GM12878 (cell line): Measurements from ENCODE around the gene LDLRAD4. TPM values are rescaled to one million over a fixed set of nuclear protein-coding genes. Genes with fewer than 3 reads are reported as not detected.

Experiments used
- ATAC-seq: fragments of 200-7000 bp; cut with Tn5 transposase; 3 replicates; pipeline ENCODE4 v1.9.1; 2020; ENCODE audit warnings: mild to moderate bottlenecking, moderate library complexity
- BruUV-seq: library from RNA; stranded (reverse); fragments of 400-500 nt; replicated peaks from 2 replicates; lab custom pipeline; 2021; lab: Mats Ljungman, UMichigan
- CTCF ChIA-PET: fragments of 300-600 bp; sonication (Branson Sonifier 250); formaldehyde crosslinking; extraction: SDS; loops from one replicate; lab custom pipeline; 2021; ENCODE audit warnings: inconsistent platforms; lab: Yijun Ruan, JAX
- POLR2A ChIA-PET: fragments of 350-600 bp; formaldehyde crosslinking; extraction: SDS; loops from one replicate; lab custom pipeline; 2021; ENCODE audit warnings: inconsistent platforms; lab: Charles Lee
- RAD21 ChIA-PET: fragments of 300-600 bp; sonication (Branson Sonifier 250); formaldehyde crosslinking; loops from one replicate; lab custom pipeline; 2023; ENCODE audit warnings: antibody characterized with exemption; ENCODE audit not compliant: unreplicated experiment; lab: Charles Lee
- SMC1A ChIA-PET: fragments of 300-600 bp; sonication (Branson Sonifier 250); formaldehyde crosslinking; loops from one replicate; lab custom pipeline; 2023; ENCODE audit not compliant: unreplicated experiment, uncharacterized antibody; lab: Charles Lee
- DNase-seq: peaks from one replicate; pipeline ENCODE4 v3.0.0-alpha.2; 2011; ENCODE audit warnings: low read depth, low spot score
- FAIRE-seq: peaks from 3 replicates; lab custom pipeline; 2011; peaks lifted over from hg19 to GRCh38; lab: Jason Lieb, UNC
- H2AFZ ChIP-seq: 2 replicates; pipeline ENCODE4 v1.6.0; 2011; ENCODE audit warnings: low read depth, low read length, control low read depth; ENCODE audit not compliant: control insufficient read depth
- H3K27ac ChIP-seq: 2 replicates; pipeline ENCODE4 v1.5.1; 2011; ENCODE audit warnings: control low read depth; ENCODE audit not compliant: control insufficient read depth, insufficient read depth
- H3K27me3 ChIP-seq, 2 experiments: replicated peaks in 1 of 2; 2 replicates each; pipeline versions ENCODE4 v1.6.0 to v1.6.1; 2011; ENCODE audit warnings: low read length in 1 of 2; ENCODE audit not compliant: control insufficient read depth in 2 of 2, insufficient read depth in 2 of 2
- H3K36me3 ChIP-seq, 2 experiments: 2 replicates each; pipeline ENCODE4 v1.5.1; 2011; ENCODE audit warnings: low read length in 1 of 2; ENCODE audit not compliant: control insufficient read depth in 2 of 2, insufficient read depth in 2 of 2
- H3K4me1 ChIP-seq: 2 replicates; pipeline ENCODE4 v1.6.1; 2011; ENCODE audit warnings: mild to moderate bottlenecking, low read length, moderate library complexity, mixed read lengths; ENCODE audit not compliant: control insufficient read depth, insufficient read depth
- H3K4me2 ChIP-seq: 2 replicates; pipeline ENCODE4 v1.6.0; 2011; ENCODE audit warnings: control low read depth; ENCODE audit not compliant: control insufficient read depth, insufficient read depth
- H3K4me3 ChIP-seq: fragments of 200-600 bp; sonication (generic); 2 replicates; pipeline ENCODE4 v1.5.1; 2016
- H3K79me2 ChIP-seq: 2 replicates; pipeline ENCODE4 v1.6.0; 2011; ENCODE audit warnings: low read length; ENCODE audit not compliant: control insufficient read depth, insufficient read depth
- H3K9ac ChIP-seq: 2 replicates; pipeline ENCODE4 v1.8.0; 2011; ENCODE audit warnings: low read length, control low read depth, mixed read lengths; ENCODE audit not compliant: control insufficient read depth, insufficient read depth
- H3K9me3 ChIP-seq: replicated peaks from 3 replicates; pipeline ENCODE4 v1.5.1; 2011; ENCODE audit warnings: mild to moderate bottlenecking, low read length; ENCODE audit not compliant: control insufficient read depth, insufficient read depth
- H4K20me1 ChIP-seq: 2 replicates; pipeline ENCODE4 v1.6.0; 2011; ENCODE audit not compliant: control insufficient read depth, insufficient read depth
- CREB1 ChIP-seq: IDR thresholded peaks from 2 replicates; pipeline ENCODE4 v1.6.1; 2012; ENCODE audit warnings: low read depth, mild to moderate bottlenecking, inconsistent platforms
- CTCF ChIP-seq, 3 experiments: IDR thresholded peaks in 2 of 3; conservative IDR thresholded peaks in 1 of 3; 2 replicates each; pipeline ENCODE4 v1.5.1; 2011; ENCODE audit warnings: low read depth in 3 of 3, low read length in 3 of 3, mild to moderate bottlenecking in 3 of 3, control low read depth in 2 of 3, moderate library complexity in 2 of 3, inconsistent platforms in 1 of 3, mixed read lengths in 1 of 3; ENCODE audit not compliant: control insufficient read depth in 2 of 3, insufficient read depth in 1 of 3; ENCODE audit errors: extremely low read depth in 1 of 3
- KDM1A ChIP-seq: fragments of 200-600 bp; sonication (generic); IDR thresholded peaks from 2 replicates; pipeline ENCODE4 v1.6.1; 2016; ENCODE audit warnings: borderline replicate concordance
- MYC ChIP-seq: IDR thresholded peaks from 2 replicates; pipeline ENCODE4 v1.6.1; 2011; ENCODE audit warnings: mild to moderate bottlenecking, low read length, moderate library complexity, inconsistent platforms; ENCODE audit not compliant: insufficient read depth, insufficient replicate concordance, insufficient read length, severe bottlenecking
- POLR2AphosphoS2 ChIP-seq: IDR thresholded peaks from 2 replicates; pipeline ENCODE4 v1.6.1; 2011; ENCODE audit warnings: low read depth, mild to moderate bottlenecking, low read length, improper control_type of control experiment, moderate library complexity
- PRDM15 ChIP-seq: fragments of 450-650 bp; formaldehyde crosslinking; IDR thresholded peaks from 2 replicates; pipeline ENCODE4 v1.4.0; 2020; ENCODE audit warnings: mild to moderate bottlenecking, moderate library complexity
- RBBP5 ChIP-seq: fragments of 200-600 bp; sonication (generic); conservative IDR thresholded peaks from 2 replicates; pipeline ENCODE4 v1.6.1; 2016
- SMAD5 ChIP-seq: IDR thresholded peaks from 2 replicates; pipeline ENCODE4 v1.6.1; 2016; ENCODE audit warnings: antibody characterized with exemption, low read depth
- TCF3 ChIP-seq: IDR thresholded peaks from 2 replicates; pipeline ENCODE4 v1.6.1; 2012; ENCODE audit warnings: low read depth, mild to moderate bottlenecking, low read length, borderline replicate concordance; ENCODE audit not compliant: insufficient read depth
- WRNIP1 ChIP-seq: IDR thresholded peaks from 2 replicates; pipeline ENCODE4 v1.6.1; 2011; ENCODE audit warnings: low read depth, low read length, improper control_type of control experiment, borderline replicate concordance
- WGBS: methylation state at CpG from one replicate; pipeline ENCODE4 v1.1.6; 2016; ENCODE audit warnings: low lambda C conversion rate; ENCODE audit not compliant: insufficient replicate concordance, insufficient coverage; ENCODE audit errors: missing lambda C conversion rate; 5-methylcytosine and 5-hydroxymethylcytosine counted together
- in situ Hi-C: fragments of 300-500 bp; cut with MboI; formaldehyde crosslinking; loops from 9 replicates; pipeline ENCODE4 v1.14.3; 2018; ENCODE audit warnings: mixed read lengths
- intact Hi-C: fragments of 100-400 bp; cut with micrococcal nuclease; formaldehyde crosslinking; loops from one replicate; pipeline ENCODE4 v1.14.2; 2022; ENCODE audit not compliant: unreplicated experiment
- polyA plus RNA-seq, 11 experiments: library from polyadenylated mRNA; depleted of rRNA in 4 of 11; unstranded in 6 of 11; stranded (reverse) in 5 of 11; fragments of >200 nt; fragmentation: Nextera tagmentation in 4 of 11; fragmentation: Illumina TruSeq in 1 of 11; extraction: Ambion mirVana in 4 of 11; extraction: Trizol in 1 of 11; gene quantifications; 1 replicate in 1 of 11; 2 replicates in 10 of 11; pipeline versions ENCODE4 v1.2.1 to v1.2.3, GENCODE V29; 2011 to 2016; ENCODE audit warnings: inconsistent platforms in 2 of 11, missing spikeins in 2 of 11, low read depth in 1 of 11
- total RNA-seq, 4 experiments: library from RNA; depleted of rRNA in 3 of 4; stranded (reverse); fragments of >200 nt in 3 of 4; fragmentation: Illumina TruSeq in 1 of 4; extraction: Trizol in 1 of 4; gene quantifications; 2 replicates each; pipeline versions ENCODE4 v1.2.1 to v1.2.3, GENCODE V29; 2013 to 2021
- TF ChIP-seq, protein P1 (sequence below): fragments of 450-650 bp; formaldehyde crosslinking; IDR thresholded peaks from 2 replicates; pipeline ENCODE4 v1.5.0; 2022; ENCODE audit warnings: mild to moderate bottlenecking, missing genetic modification characterization

The LDLRAD4 gene
- total and polyA plus RNA-seq, 10 of the 15 experiments (the other 5 are each of a cell fraction or from before 2014, with no cell fraction given): 2.7 to 16.8 (median 11.2) TPM

DNA sequence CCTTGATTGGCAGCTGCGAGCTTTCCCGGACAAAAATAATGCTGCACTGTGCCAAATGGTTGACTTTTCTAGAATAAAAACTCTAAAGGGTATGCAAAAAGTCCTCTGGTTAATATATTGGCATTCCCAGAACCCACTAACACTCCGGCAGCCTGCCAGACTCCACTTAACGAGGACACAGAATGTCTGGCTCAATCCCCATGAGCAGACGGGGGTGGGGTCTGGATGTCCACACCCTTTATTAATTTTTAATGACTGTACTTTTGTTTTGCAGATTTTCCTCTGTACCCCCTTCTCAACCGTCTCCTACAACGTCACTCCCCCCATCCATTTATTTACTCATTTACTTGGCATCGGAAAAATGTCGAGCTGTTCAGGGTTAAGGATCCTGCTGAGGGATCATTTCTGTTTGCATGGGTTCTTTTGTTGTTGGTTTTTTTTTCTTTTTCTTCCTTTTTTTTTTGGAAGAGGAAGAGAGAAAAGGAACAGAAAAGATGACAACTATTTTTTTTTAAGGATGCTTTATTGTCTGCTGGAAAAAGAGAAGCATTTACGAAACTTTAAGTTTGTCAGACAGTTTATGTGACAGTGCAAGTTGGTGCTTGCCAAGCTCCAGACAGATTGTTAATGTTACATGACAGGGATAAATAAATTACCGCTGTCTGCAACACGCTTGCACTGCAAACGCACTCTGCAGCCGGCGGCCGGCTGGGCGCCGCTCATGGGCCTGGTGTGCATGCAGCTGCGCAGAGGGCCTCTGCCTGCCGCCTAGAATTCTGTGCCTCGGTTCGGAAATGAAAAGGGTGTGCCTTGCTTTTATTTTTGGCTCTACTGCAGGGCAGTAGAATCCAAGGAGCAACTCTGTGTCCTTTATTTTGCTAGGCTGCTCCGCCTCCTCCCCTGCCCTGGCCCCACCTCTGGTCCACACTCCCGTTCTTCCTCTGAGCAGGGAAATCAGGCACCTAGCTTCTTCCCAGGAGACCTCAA, 3.6 kb downstream of the LDLRAD4 start:
- Histone ChIP-seq H3K79me2 (no peaks in the 10 kb centered on the region), H2AFZ (no peak overlapping the region), H3K36me3 (no peaks in the 10 kb centered on the region), H3K4me3 (no peak overlapping the region), H3K4me1 (no peaks in the 10 kb centered on the region), H3K4me2 (no peak overlapping the region), H3K27ac (no peak overlapping the region), H3K9me3 (no peaks in the 10 kb centered on the region), H3K9ac (no peak overlapping the region), H3K27me3 (peaks cover 9% of the 10 kb centered on the region in 2 experiments), H4K20me1 (no peaks in the 10 kb centered on the region)
- in situ Hi-C loops (no loop called here), intact Hi-C loops (loop anchor here (10.0 kb wide), 1 partner anchor 53 kb away; no protein-coding TSS in a partner anchor)
- 57% methylated on average over 24 of the region's 24 CpGs for WGBS
- FAIRE-seq: no peak
- SMC1A ChIA-PET: no interaction called here
- BruUV-seq: no TSS peak
- CTCF ChIA-PET: no interaction called here
- RAD21 ChIA-PET: no interaction called here
- ATAC-seq: no peak
- POLR2A ChIA-PET: no interaction called here
- DNase-seq: no peak
- TF ChIP-seq PRDM15 (CRISPR knock-in tag): no peak
- TF ChIP-seq CTCF (IDR thresholded peaks at IDR 0.05 in 2 of 3, conservative IDR thresholded peaks at IDR 0.05 in 1 of 3; ENCODE audit: control insufficient read depth in 2 of 3, extremely low read depth in 1 of 3, insufficient read depth in 1 of 3, low read depth in 3 of 3, low read length in 3 of 3): no peak
- no peak for TF ChIP-seq KDM1A
- TF ChIP-seq RBBP5: no peak
- TF ChIP-seq, protein P1, sequence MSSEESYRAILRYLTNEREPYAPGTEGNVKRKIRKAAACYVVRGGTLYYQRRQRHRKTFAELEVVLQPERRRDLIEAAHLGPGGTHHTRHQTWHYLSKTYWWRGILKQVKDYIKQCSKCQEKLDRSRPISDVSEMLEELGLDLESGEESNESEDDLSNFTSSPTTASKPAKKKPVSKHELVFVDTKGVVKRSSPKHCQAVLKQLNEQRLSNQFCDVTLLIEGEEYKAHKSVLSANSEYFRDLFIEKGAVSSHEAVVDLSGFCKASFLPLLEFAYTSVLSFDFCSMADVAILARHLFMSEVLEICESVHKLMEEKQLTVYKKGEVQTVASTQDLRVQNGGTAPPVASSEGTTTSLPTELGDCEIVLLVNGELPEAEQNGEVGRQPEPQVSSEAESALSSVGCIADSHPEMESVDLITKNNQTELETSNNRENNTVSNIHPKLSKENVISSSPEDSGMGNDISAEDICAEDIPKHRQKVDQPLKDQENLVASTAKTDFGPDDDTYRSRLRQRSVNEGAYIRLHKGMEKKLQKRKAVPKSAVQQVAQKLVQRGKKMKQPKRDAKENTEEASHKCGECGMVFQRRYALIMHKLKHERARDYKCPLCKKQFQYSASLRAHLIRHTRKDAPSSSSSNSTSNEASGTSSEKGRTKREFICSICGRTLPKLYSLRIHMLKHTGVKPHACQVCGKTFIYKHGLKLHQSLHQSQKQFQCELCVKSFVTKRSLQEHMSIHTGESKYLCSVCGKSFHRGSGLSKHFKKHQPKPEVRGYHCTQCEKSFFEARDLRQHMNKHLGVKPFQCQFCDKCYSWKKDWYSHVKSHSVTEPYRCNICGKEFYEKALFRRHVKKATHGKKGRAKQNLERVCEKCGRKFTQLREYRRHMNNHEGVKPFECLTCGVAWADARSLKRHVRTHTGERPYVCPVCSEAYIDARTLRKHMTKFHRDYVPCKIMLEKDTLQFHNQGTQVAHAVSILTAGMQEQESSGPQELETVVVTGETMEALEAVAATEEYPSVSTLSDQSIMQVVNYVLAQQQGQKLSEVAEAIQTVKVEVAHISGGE: no peak
- no peak for TF ChIP-seq MYC
- no peak for TF ChIP-seq SMAD5
- TF ChIP-seq WRNIP1: no peak
- TF ChIP-seq TCF3: no peak
- TF ChIP-seq POLR2AphosphoS2: no peak
- no peak for TF ChIP-seq CREB1
